Measurements from ENCODE around the gene PPM1M.

PPM1M gene

DNA sequence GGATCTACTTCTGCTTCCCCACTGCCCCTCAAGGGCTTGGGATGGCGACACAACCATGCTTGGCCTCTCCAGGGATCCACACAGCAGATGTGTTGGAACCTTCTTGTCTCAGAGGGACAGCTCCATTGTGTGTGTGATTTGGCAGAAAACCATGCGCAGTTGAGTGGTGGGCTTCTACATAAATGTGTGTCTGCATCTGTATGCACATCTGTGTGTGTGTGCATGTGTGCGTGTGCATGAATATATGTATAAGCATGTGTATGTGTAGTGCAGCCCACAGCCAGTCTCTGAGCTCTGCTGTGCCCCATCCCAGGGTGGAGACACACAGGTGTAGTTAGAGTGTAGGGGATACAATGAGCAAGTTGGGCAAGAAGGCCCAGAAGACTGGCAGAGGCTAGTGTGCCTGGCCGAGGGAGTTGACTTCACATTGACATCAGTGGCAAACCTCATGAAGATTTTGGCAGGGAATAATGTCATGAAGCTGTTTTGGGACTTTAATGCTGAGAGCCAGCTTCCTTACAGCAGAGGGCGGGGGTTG is 50.2 kb downstream of the PPM1M start:
- H3K9me3 ChIP-seq (ENCODE audit: control insufficient read depth, insufficient read depth, low read depth, low read length): no peaks in the 10 kb centered on the region
- no peak overlapping the region for H3K27ac ChIP-seq (ENCODE audit: extremely low read depth, low read depth, low read length)
- TF ChIP-seq, protein P1, sequence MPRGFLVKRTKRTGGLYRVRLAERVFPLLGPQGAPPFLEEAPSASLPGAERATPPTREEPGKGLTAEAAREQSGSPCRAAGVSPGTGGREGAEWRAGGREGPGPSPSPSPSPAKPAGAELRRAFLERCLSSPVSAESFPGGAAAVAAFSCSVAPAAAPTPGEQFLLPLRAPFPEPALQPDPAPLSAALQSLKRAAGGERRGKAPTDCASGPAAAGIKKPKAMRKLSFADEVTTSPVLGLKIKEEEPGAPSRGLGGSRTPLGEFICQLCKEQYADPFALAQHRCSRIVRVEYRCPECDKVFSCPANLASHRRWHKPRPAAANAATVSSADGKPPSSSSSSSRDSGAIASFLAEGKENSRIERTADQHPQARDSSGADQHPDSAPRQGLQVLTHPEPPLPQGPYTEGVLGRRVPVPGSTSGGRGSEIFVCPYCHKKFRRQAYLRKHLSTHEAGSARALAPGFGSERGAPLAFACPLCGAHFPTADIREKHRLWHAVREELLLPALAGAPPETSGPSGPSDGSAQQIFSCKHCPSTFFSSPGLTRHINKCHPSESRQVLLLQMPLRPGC (tag by site-specific recombination; IDR thresholded peaks at IDR 0.05): no peak
- no peak for TF ChIP-seq GLIS1 (tag by site-specific recombination; IDR thresholded peaks at IDR 0.05)
- no peak for TF ChIP-seq ZNF121 (tag by site-specific recombination; IDR thresholded peaks at IDR 0.05)
- no peak for TF ChIP-seq KLF10 (tag by site-specific recombination; IDR thresholded peaks at IDR 0.05)
- no peak for TF ChIP-seq ZNF140 (tag by site-specific recombination; IDR thresholded peaks at IDR 0.05)
- no peak for TF ChIP-seq BCL11A (tag by site-specific recombination; IDR thresholded peaks at IDR 0.05; ENCODE audit: low read depth)
- TF ChIP-seq ZNF184 (tag by site-specific recombination; IDR thresholded peaks at IDR 0.05): no peak
- TF ChIP-seq, protein P2, sequence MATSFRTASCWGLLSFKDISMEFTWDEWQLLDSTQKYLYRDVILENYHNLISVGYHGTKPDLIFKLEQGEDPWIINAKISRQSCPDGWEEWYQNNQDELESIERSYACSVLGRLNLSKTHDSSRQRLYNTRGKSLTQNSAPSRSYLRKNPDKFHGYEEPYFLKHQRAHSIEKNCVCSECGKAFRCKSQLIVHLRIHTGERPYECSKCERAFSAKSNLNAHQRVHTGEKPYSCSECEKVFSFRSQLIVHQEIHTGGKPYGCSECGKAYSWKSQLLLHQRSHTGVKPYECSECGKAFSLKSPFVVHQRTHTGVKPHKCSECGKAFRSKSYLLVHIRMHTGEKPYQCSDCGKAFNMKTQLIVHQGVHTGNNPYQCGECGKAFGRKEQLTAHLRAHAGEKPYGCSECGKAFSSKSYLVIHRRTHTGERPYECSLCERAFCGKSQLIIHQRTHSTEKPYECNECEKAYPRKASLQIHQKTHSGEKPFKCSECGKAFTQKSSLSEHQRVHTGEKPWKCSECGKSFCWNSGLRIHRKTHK (tag by site-specific recombination; IDR thresholded peaks at IDR 0.05): no peak
- no peak for TF ChIP-seq ZNF600 (tag by site-specific recombination; IDR thresholded peaks at IDR 0.05)
- TF ChIP-seq ZNF549 (tag by site-specific recombination; IDR thresholded peaks at IDR 0.05): no peak
- TF ChIP-seq, protein P3, sequence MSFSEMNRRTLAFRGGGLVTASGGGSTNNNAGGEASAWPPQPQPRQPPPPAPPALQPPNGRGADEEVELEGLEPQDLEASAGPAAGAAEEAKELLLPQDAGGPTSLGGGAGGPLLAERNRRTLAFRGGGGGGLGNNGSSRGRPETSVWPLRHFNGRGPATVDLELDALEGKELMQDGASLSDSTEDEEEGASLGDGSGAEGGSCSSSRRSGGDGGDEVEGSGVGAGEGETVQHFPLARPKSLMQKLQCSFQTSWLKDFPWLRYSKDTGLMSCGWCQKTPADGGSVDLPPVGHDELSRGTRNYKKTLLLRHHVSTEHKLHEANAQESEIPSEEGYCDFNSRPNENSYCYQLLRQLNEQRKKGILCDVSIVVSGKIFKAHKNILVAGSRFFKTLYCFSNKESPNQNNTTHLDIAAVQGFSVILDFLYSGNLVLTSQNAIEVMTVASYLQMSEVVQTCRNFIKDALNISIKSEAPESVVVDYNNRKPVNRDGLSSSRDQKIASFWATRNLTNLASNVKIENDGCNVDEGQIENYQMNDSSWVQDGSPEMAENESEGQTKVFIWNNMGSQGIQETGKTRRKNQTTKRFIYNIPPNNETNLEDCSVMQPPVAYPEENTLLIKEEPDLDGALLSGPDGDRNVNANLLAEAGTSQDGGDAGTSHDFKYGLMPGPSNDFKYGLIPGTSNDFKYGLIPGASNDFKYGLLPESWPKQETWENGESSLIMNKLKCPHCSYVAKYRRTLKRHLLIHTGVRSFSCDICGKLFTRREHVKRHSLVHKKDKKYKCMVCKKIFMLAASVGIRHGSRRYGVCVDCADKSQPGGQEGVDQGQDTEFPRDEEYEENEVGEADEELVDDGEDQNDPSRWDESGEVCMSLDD (tag by site-specific recombination; IDR thresholded peaks at IDR 0.05): no peak
- TF ChIP-seq ZNF560 (tag by site-specific recombination; IDR thresholded peaks at IDR 0.05; ENCODE audit: borderline replicate concordance): no peak
- TF ChIP-seq, protein P4, sequence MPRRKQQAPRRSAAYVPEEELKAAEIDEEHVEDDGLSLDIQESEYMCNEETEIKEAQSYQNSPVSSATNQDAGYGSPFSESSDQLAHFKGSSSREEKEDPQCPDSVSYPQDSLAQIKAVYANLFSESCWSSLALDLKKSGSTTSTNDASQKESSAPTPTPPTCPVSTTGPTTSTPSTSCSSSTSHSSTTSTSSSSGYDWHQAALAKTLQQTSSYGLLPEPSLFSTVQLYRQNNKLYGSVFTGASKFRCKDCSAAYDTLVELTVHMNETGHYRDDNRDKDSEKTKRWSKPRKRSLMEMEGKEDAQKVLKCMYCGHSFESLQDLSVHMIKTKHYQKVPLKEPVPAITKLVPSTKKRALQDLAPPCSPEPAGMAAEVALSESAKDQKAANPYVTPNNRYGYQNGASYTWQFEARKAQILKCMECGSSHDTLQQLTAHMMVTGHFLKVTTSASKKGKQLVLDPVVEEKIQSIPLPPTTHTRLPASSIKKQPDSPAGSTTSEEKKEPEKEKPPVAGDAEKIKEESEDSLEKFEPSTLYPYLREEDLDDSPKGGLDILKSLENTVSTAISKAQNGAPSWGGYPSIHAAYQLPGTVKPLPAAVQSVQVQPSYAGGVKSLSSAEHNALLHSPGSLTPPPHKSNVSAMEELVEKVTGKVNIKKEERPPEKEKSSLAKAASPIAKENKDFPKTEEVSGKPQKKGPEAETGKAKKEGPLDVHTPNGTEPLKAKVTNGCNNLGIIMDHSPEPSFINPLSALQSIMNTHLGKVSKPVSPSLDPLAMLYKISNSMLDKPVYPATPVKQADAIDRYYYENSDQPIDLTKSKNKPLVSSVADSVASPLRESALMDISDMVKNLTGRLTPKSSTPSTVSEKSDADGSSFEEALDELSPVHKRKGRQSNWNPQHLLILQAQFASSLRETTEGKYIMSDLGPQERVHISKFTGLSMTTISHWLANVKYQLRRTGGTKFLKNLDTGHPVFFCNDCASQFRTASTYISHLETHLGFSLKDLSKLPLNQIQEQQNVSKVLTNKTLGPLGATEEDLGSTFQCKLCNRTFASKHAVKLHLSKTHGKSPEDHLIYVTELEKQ (tag by site-specific recombination; IDR thresholded peaks at IDR 0.05; ENCODE audit: borderline replicate concordance): no peak
- no peak for TF ChIP-seq MZF1 (tag by site-specific recombination; IDR thresholded peaks at IDR 0.05; ENCODE audit: borderline replicate concordance)
- TF ChIP-seq YY2 (tag by site-specific recombination; IDR thresholded peaks at IDR 0.05): no peak
- TF ChIP-seq ZNF626 (tag by site-specific recombination; IDR thresholded peaks at IDR 0.05): no peak
- ChIA-PET CTCF (interaction anchor here (0.8 kb wide), 1 partner anchor 51 kb away, joined by 8 read pairs; no protein-coding TSS in a partner anchor), POLR2A (no interaction called here)
- no peaks in the 10 kb centered on the region for H3K4me1 ChIP-seq (ENCODE audit: control insufficient read depth, insufficient read depth, low read length)
- H3K4me3 ChIP-seq (ENCODE audit: low read depth, low read length): no peak overlapping the region
- H3K36me3 ChIP-seq (ENCODE audit: control insufficient read depth in 2 of 2, insufficient read depth in 1 of 2, low read length in 2 of 2): peaks cover 0 to 22% of the 10 kb centered on the region in 2 experiments; a peak in 1 of 3 replicates

Data from HEK293 (cell line).